NCI-H526 (cell line): ENCODE measurements around the gene CAPN11.
"Not testable (repeated sequence)": the region's sequence is repeated elsewhere in the genome, so short reads cannot be mapped to it uniquely, and the experiment has no call there.

Experiments
- DNase-seq, 2 experiments: peaks; one replicate each; lab custom pipeline; 2025; lab: John Stamatoyannopoulos, UW

Gene CAPN11

DNA sequence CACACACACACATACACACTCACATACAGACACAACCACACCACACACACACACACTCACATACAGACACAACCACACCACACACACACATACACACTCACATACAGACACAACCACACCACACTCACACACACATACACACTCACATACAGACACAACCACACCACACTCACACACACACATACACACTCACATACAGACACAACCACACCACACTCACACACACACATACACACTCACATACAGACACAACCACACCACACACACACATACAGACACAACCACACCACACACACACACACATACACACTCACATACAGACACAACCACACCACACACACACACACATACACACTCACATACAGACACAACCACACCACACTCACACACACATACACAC, 23.2 kb downstream of the CAPN11 start:
- DNase-seq, result not testable (repeated sequence)

DNA sequence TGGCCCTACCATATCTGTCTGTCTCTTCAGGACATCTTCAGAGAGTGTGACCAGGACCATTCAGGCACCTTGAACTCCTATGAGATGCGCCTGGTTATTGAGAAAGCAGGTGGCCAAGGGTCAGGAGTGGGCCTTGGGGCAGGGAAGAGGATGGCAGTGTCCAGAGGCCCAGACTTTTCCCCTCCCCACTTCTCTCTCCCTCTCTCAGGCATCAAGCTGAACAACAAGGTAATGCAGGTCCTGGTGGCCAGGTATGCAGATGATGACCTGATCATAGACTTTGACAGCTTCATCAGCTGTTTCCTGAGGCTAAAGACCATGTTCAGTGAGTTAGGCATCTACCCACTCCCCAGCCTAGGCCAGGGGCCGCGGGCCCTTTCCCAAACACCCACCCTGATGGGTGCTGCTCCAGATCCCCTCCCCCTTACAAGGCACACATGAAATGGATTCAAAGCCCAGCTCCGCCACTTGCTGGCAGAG, 24.3 kb downstream of the CAPN11 start:
- no peak for DNase-seq

DNA sequence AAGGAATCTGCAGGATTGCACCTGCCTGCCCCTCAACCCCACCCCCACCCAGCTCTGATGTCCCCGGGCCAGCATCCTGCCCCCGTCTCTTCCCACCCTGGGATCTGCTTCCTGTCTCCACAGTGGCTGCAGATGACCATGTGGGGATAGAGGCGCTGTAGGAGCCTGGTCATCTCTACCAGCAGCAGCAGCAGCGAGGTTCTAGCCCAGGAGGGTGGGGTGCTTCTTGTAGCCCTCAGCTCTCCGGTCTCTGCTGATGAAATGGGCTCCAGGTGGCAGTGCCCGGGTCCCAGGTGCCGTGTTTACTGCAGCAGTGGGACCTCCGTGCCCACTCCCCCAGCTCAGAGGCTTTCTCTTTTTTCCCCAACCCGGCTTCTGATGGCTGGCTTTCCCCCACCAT, 25.2 kb downstream of the CAPN11 start:
- no peak for DNase-seq

GRCh38 chr6:44185356-44185755, 26.7 kb downstream of the CAPN11 start:
- peak in 1 of 2 experiments; percentile 28 for DNase-seq

GRCh38 chr6:44185953-44186634, 27.5 kb downstream of the CAPN11 start:
- DNase-seq, result no peak

DNA sequence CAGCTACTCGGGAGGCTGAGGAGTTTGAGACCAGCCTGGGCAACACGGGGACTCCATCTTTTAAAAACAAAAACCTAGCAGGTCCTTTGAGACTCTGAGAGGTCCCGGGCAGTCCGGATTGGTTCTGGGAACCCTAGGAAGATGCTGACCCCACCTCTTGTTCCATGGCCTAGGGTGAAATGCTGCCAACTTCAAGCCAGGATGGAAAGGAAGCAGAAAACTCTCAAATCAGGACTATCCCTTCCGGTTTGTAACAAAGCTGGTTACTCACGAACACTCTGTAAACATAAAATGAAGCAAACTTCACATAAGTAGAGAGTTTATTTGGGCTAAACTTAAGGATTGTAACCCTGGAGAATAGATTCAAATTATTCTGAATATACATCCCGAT, 28.0 kb downstream of the CAPN11 start:
- DNase-seq, result no peak

DNA sequence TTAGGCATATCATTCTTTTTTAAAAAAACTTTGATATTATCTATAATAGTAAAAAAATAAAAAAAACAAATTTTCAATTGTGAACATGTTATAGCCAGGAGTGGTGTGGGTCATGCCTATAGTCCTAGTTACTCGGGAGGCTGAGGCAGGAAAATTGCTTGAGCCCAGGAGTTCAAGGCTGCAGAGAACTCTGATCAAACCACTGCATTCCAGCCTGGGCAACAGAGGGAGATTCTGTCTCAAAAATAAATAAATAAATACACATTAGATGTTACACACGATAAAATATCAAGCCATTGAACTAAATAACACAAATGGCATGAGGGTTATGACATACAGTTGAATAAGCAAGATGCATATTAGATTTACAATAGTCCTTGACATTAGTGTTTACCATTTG, 30.2 kb downstream of the CAPN11 start:
- no peak for DNase-seq

DNA sequence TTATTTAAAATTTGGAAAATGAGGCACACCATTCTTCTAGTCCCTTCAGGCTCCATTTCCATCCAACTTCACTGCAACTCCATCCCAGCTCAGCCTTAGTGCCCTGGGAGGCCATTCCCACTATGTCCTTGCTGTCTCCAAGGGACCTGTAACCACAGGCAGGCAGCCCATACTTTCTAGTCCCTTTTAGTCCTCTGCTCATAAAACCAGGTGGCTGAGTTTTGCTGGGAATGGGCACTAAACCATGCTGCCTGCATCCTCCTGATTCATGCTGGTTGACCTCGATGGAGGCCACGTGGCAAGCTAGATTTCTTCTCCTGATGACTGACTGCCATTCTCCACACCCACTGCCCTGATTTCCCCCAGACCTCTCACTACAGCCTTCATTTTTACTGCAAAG, 30.6 kb downstream of the CAPN11 start:
- DNase-seq, result no peak

GRCh38 chr6:44190715-44191114, 32.1 kb downstream of the CAPN11 start:
- peak; percentile 40 to 60 for DNase-seq

DNA sequence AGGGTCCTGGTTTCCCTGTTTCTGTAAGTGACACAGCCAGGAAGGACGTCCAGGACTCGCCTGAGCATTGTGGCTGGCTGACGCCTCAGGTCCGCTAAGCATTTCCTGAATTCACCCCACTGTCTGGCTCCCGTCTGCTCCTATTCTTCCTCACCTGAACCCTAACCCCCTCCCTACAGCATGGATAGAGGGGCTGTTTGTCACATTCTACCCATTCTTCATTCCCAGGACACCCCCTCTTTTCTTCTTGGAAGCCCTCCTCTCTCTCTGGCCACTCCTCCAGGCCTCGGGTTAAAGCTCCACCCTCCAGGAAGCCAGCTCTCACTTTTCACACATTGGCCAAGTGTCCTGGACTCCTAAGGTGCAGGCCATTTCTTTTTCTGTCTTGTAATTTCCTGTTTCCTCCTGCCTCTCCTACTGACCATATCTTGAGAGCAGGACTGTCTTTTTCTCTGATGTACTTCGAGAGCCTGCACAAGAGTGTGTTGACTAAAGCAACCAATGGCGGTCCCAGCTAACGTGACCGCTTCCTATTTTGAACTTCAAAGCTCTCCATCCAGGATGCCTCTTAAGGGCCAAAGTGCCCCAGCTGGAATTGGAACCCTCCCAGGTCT, 33.9 kb downstream of the CAPN11 start:
- no peak for DNase-seq

- no peak for DNase-seq
These were observed 34.8 kb downstream of the CAPN11 start for GRCh38 chr6:44193307-44193910.

- no peak for DNase-seq
These were observed 35.7 kb downstream of the CAPN11 start for GRCh38 chr6:44194326-44194725.

DNA sequence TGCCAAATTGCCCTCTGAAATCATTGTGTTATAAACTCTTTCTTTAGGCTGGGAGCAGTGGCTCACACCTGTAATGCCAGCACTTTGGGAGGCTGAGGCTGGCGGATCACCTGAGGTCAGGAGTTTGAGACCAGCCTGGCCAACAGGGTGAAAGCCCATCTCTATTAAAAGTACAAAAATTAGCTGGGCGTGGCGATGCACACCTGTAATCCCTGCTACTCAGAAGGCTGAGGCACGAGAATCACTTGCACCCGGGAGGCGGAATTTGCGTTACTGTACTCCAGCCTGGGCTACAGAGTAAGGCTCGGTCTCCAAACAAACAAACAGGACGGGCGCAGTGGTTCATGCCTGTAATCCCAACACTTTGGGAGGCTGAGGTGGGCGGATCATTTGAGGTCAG, 37.7 kb downstream of the CAPN11 start:
- not testable (repeated sequence) for DNase-seq

DNA sequence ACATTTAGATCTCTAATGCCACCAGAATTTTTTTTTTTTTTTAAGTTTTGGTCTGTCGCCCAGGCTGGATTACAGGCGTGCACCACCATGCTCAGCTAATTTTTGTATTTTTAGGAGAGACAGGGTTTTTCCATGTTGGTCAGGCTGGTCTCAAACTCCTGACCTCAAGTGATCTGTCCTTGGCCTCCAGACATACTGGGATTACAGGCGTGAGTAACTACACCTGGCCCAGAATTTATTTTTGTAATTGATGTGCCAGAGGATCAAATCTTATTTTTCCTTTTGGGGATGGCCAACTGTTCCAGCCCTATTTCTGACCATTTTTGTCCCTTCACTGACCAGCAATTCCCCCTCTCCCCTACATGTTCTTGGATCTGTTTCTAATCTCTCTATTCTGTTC, 40.1 kb downstream of the CAPN11 start:
- DNase-seq, result no peak

GRCh38 chr6:44199883-44200282, 41.3 kb downstream of the CAPN11 start:
- DNase-seq, result no peak

- DNase-seq, result no peak
These were observed 42.6 kb downstream of the CAPN11 start for GRCh38 chr6:44201200-44201599.

- DNase-seq, result no peak
These were observed 43.2 kb downstream of the CAPN11 start for GRCh38 chr6:44201638-44202303.

- DNase-seq, result no peak
These were observed 43.8 kb downstream of the CAPN11 start for GRCh38 chr6:44202332-44202971.

DNA sequence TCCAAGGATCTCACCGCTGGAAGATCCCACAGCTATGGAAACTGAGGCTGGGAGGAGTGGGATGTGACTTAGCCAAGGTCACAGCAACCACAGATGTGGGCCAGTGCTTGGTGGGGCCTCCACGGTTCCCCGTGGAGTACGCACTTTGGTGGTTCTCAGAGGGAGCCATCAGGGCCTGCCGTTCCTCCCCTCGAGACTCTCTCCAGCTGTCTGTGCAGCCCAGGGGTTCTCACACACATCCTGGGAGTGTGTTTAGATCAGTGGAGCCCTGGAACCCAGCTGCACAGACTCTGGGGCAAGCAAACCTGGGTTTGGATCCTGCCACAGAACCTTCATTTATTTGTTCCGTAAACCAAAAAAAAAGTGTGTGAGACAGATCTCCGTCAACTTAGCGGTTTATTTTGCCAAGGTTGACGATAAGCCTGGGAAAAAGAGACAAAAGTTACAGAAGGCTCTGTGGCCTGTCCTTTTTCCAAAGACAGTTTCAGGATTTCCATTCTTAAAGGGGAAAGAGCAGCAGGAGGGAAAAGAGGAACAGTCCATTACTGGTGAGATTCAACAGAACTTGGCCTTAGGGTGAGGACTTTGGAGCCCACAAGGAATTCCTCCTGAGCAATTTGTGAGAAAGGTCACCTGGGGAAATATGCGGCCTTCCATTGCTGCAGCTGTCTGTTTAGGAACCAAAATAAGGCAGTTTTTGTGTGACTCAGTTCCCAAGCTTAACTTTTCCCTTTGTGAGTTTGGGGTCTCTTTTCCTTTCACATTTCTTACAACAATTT, 44.5 kb downstream of the CAPN11 start:
- DNase-seq, result no peak

DNA sequence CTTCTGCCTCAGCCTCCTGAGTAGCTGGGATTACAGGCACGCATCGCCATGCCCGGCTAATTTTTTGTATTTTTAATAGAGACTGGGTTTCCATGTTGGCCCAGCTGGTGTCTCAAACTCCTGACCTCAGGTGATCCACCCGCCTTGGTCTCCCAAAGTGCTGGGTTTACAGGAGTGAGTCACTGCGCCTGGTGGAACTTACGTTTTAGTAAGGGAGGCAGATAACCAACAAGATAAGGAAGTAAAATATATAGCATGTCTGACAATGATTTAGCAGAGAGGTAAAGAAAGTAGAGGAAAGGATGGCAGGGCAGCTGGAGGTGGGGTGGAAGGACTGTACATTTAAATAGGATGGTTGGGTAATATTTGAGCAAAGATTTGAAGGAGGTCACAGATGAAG, 45.3 kb downstream of the CAPN11 start:
- DNase-seq, result no peak

DNA sequence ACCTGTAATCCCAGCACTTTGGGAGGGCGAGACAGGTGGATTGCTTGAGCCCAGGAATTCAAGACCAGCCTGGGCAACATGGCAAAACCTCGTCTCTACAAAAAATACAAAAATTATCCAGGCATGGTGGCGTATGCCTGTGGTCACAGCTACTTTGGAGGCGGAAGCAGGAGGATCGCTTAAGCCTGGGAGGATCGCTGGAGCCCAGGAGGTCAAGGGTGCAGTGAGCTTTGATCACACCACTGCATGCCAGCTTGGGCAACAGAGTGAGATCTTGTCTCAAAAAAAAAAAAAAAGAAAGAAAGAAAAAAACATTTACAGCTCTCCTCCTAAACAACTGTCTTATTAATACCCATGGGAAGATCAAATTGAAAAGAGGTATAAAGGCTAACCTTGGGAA, 49.3 kb downstream of the CAPN11 start:
- DNase-seq, result no peak

GRCh38 chr6:44211284-44211683, 52.7 kb downstream of the CAPN11 start:
- DNase-seq, result no peak
